ENCODE results near the gene TXNDC17.

DNA sequence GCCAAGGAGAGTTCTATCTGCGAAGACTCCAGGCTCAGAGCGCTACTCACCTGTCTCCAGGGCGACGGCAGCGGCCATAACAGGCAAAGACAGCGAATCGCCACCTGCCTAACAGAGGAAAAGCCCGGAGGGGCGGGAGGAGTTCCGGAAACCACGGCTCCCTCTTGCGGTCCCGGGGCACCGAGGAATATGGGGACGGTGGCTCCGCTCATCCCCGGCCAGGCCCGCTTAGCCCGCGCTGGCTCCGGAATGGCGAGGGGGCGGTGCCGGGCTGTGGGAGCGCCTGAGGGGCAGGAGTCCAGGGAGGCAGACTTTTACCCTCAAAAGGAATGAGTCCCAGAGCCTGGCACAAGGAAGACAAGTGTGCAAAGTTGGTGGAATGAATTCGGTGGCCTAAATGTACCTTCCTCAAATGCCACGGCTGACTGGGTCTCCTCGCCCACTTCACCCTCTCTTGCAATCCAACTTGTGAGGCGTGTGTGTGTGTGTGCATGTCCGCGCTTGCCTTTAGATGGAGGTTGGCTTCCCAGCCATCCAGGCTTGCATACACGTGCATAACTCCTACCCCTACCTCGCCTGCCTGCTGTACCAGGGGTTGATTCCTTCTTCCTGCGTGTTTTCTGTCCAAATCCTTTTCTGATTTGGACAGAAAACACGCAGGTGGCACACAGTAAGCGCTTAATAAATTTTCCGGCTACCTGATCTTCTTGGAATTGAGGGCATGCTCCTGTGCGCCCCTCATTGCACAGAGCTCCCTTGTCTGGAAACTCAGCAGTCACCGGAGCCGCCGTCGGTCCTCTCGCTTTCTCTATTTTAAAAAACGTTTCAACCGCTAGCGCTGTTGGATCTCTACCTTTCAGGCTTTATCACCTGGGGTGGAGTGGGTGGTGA lies 14.2 kb downstream of the TXNDC17 start:
- TF ChIP-seq, protein P1, sequence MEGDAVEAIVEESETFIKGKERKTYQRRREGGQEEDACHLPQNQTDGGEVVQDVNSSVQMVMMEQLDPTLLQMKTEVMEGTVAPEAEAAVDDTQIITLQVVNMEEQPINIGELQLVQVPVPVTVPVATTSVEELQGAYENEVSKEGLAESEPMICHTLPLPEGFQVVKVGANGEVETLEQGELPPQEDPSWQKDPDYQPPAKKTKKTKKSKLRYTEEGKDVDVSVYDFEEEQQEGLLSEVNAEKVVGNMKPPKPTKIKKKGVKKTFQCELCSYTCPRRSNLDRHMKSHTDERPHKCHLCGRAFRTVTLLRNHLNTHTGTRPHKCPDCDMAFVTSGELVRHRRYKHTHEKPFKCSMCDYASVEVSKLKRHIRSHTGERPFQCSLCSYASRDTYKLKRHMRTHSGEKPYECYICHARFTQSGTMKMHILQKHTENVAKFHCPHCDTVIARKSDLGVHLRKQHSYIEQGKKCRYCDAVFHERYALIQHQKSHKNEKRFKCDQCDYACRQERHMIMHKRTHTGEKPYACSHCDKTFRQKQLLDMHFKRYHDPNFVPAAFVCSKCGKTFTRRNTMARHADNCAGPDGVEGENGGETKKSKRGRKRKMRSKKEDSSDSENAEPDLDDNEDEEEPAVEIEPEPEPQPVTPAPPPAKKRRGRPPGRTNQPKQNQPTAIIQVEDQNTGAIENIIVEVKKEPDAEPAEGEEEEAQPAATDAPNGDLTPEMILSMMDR (IDR thresholded peaks at IDR 0.05 in 4 of 5, conservative IDR thresholded peaks at IDR 0.05 in 1 of 5) = no peak
- no peak for TF ChIP-seq POLR2A (IDR thresholded peaks at IDR 0.05)
